ENCODE measurements around the gene CCDC85C. TPM values are rescaled to one million over a fixed set of nuclear protein-coding genes. Genes with fewer than 3 reads are reported as not detected.

Gene CCDC85C
- total and polyA plus RNA-seq, 2 of the 8 experiments (the other 6 are each of a cell fraction or from before 2014, with no cell fraction given), result 16.8 to 35.8 TPM

DNA sequence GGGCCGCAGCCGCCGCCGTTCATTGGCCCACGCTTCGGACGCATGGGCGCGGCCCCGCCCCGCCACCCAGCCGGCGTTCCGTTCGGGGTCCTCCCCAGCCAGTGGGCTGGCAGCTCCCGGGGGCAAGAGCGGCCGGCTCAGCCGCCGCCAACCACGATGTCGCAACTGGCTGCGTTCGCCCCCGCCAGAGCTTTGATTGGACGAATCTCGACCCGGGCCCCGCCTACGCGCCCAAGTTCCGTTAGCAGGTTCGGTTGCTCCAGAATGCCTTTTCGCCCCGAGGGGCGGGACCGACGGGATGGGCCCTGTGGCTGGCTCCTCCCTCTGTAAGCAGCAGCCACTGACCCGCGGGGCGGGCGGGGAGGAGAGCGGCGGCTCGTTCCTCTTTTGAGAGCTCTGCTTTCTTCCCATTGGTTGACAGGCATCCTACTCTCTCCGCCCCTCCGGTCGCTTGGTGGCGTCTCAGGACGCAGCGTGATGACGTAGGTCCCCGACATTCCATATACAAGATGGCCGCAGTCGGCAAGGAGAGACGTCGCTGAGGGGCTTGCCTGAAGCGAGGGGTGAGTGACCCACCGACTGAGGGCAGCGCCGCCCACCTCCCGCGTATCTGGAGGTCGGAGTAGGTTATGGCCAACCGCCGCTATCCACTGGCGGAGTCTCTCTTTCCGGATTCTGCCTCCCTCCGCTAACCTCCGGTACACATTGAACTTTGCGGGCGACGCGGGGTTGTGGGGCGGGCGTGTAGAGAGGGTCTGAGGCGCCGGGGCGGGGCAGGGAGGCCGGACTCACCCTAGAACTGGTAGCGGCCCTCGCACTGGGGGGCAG, 122.9 kb downstream of the CCDC85C start, which contains the start of gene CCNK:
Gene CCNK, plus strand, starts transcription at position 493 of the 828 bp plus-strand sequence. CDS start 11,269 bp downstream, outside the sequence.
- no peaks in the 10 kb centered on the region for H3K27me3 ChIP-seq (replicated peaks in 1 of 4; ENCODE audit: control insufficient read depth in 3 of 4, extremely low read depth in 1 of 4, insufficient read depth in 3 of 4, low read length in 3 of 4)
- H2BK5ac ChIP-seq (ENCODE audit: low read depth, low read length), result peak within 1 kb of the TSS; percentile 85
- no peak within 1 kb of the TSS for H3K4ac ChIP-seq (replicated peaks; ENCODE audit: insufficient read length, low read depth, low read length)
- H4K5ac ChIP-seq (ENCODE audit: insufficient read length, low read depth, low read length), result peak within 1 kb of the TSS; percentile 63
- no peak for FAIRE-seq
- ChIA-PET POLR2A (ENCODE audit: partially characterized antibody) (interaction anchor here (0.6 to 1.5 kb wide), 12 partner anchors 10 to 121 kb away, joined by 3 to 7 read pairs (median 4); no protein-coding TSS in a partner anchor), CTCF (ENCODE audit: partially characterized antibody) (interaction anchor here (0.6 to 0.7 kb wide), 3 partner anchors 40 to 418 kb away, joined by 3 to 4 read pairs (median 3); no protein-coding TSS in a partner anchor)
- no peak within 1 kb of the TSS for H2BK120ac ChIP-seq (replicated peaks; ENCODE audit: low read depth, low read length)
- H3K14ac ChIP-seq (ENCODE audit: insufficient read length), result no peak within 1 kb of the TSS
- H3K56ac ChIP-seq (replicated peaks; ENCODE audit: insufficient read length, low read depth, low read length), result peak within 1 kb of the TSS; percentile 62
- H3K27ac ChIP-seq (ENCODE audit: low read depth, low read length), result peak within 1 kb of the TSS; percentile 91; the same call in 1 of the 2 replicates
- peak within 1 kb of the TSS; percentile 83 to 95 (median 92) for H3K4me3 ChIP-seq (ENCODE audit: extremely low read depth in 1 of 4, insufficient read depth in 2 of 4, low read depth in 3 of 4, low read length in 4 of 4)
- H3K23me2 ChIP-seq (ENCODE audit: low read depth, low read length), result peaks cover 4% of the 10 kb centered on the region
- peaks cover 4% of the 10 kb centered on the region; the same call in 1 of the 2 replicates for H3K79me1 ChIP-seq (ENCODE audit: low read depth, low read length)
- H3K18ac ChIP-seq (ENCODE audit: extremely low read depth, low read length), result peak within 1 kb of the TSS; percentile 84; the same call in 1 of the 2 replicates
- no peak within 1 kb of the TSS for H4K91ac ChIP-seq (replicated peaks; ENCODE audit: insufficient read length, low read length)
- H3K4me2 ChIP-seq (ENCODE audit: insufficient read depth in 1 of 2, low read depth in 2 of 2, low read length in 2 of 2), result peak within 1 kb of the TSS; percentile 79 to 85
- no peak within 1 kb of the TSS for H2BK15ac ChIP-seq (ENCODE audit: low read length)
- H3K23ac ChIP-seq (ENCODE audit: insufficient read length), result no peak within 1 kb of the TSS
- no peak within 1 kb of the TSS for H2AK5ac ChIP-seq (ENCODE audit: low read depth, low read length)
- H4K20me1 ChIP-seq (replicated peaks in 1 of 2; ENCODE audit: control insufficient read depth in 1 of 2, insufficient read depth in 2 of 2, low read length in 2 of 2), result peaks cover 6 to 14% of the 10 kb centered on the region in 2 experiments
- no peak within 1 kb of the TSS for H2AFZ ChIP-seq (ENCODE audit: low read length)
- peak; percentile 98 to 99 for DNase-seq (ENCODE audit: low read depth in 1 of 2, low spot score in 2 of 2)
- no peaks in the 10 kb centered on the region for H3K9me3 ChIP-seq (ENCODE audit: insufficient read depth in 2 of 2, low read depth in 1 of 2, low read length in 1 of 2)
- no peaks in the 10 kb centered on the region for H3K36me3 ChIP-seq (ENCODE audit: control insufficient read depth in 2 of 4, insufficient read depth in 4 of 4, low read length in 3 of 4)
- no peak within 1 kb of the TSS for H2BK12ac ChIP-seq (ENCODE audit: low read depth, low read length)
- H3K4me1 ChIP-seq (replicated peaks in 1 of 4; ENCODE audit: control insufficient read depth in 3 of 4, insufficient read depth in 4 of 4, low read length in 3 of 4), result peaks cover 0 to 6% (median 3%) of the 10 kb centered on the region in 4 experiments; a peak in 5 of 7 replicates
- no peak within 1 kb of the TSS for H2BK20ac ChIP-seq (ENCODE audit: low read length)
- WGBS, 2 experiments (ENCODE audit: extremely low coverage in 1 of 2, insufficient coverage in 1 of 2, insufficient read length in 1 of 2, insufficient replicate concordance in 2 of 2, low coverage in 1 of 2, low lambda C conversion rate in 2 of 2, missing lambda C conversion rate in 1 of 2), result 2% methylated on average over 48 of the region's 82 CpGs; no CpG with 5 or more reads in 1 of the 2 experiments
- peak within 1 kb of the TSS; percentile 98 for H4K8ac ChIP-seq (ENCODE audit: extremely low read depth, insufficient read depth, low read length)
- peaks cover 24 to 83% of the 10 kb centered on the region in 2 experiments for H3K79me2 ChIP-seq (ENCODE audit: control insufficient read depth in 1 of 2, insufficient read depth in 2 of 2, low read length in 2 of 2)
- H3K9ac ChIP-seq (replicated peaks in 1 of 4; ENCODE audit: extremely low read depth in 1 of 4, low read depth in 3 of 4, low read length in 3 of 4), result peak within 1 kb of the TSS; percentile 87 to 92 (median 90)
- TF ChIP-seq CHD1 (IDR thresholded peaks at IDR 0.05; ENCODE audit: low read depth, low read length), result no peak
- TF ChIP-seq FOSL1 (IDR thresholded peaks at IDR 0.05; ENCODE audit: insufficient read depth, low read depth, low read length), result no peak
- peak in 1 of 2 experiments; percentile 83; a peak in 1 of 4 replicates for TF ChIP-seq HDAC2 (IDR thresholded peaks at IDR 0.05; ENCODE audit: borderline replicate concordance in 1 of 2, low read depth in 2 of 2, low read length in 2 of 2)
- no peak for TF ChIP-seq JUN (IDR thresholded peaks at IDR 0.05; ENCODE audit: low read depth, low read length)
- TF ChIP-seq PHF8 (conservative IDR thresholded peaks at IDR 0.05; ENCODE audit: low read depth, low read length), result peak; percentile 95
- no peak; the same call in 1 of the 2 replicates for TF ChIP-seq BRCA1 (IDR thresholded peaks at IDR 0.05; ENCODE audit: low read depth, low read length)
- no peak for TF ChIP-seq CBX5 (IDR thresholded peaks at IDR 0.05; ENCODE audit: low read depth, low read length)
- no peak for TF ChIP-seq SUZ12 (IDR thresholded peaks at IDR 0.05; ENCODE audit: low read length)
- peak; percentile 94 for TF ChIP-seq TAF1 (IDR thresholded peaks at IDR 0.05; ENCODE audit: low read depth, low read length)
- peak; percentile 95 for TF ChIP-seq POLR2AphosphoS5 (IDR thresholded peaks at IDR 0.05; ENCODE audit: low read depth, low read length)
- no peak; the same call in none of the 2 replicates for TF ChIP-seq CHD2 (IDR thresholded peaks at IDR 0.05; ENCODE audit: low read length)

All from H1 (cell line).